Neuronal stem cell (in vitro differentiated cells): Measurements from ENCODE around the gene RASSF8.

ENCODE experiments used
- DNase-seq: peaks from one replicate; pipeline ENCODE4 v3.0.0-alpha.2; 2013; ENCODE audit warnings: low spot score
- H2AFZ ChIP-seq: one replicate; pipeline ENCODE4 v1.6.1; 2013; ENCODE audit warnings: mild to moderate bottlenecking, low read length, inconsistent platforms
- H2AK5ac ChIP-seq: 2 replicates; pipeline ENCODE4 v1.6.1; 2013; ENCODE audit warnings: low read depth, mild to moderate bottlenecking, inconsistent platforms, low read length, moderate library complexity, mixed read lengths
- H2BK120ac ChIP-seq: 2 replicates; pipeline ENCODE4 v1.6.1; 2013; ENCODE audit warnings: low read depth, mild to moderate bottlenecking, inconsistent platforms, low read length, moderate library complexity, mixed read lengths
- H2BK12ac ChIP-seq: one replicate; pipeline ENCODE4 v1.6.1; 2013; ENCODE audit warnings: low read length, inconsistent platforms
- H2BK15ac ChIP-seq: 2 replicates; pipeline ENCODE4 v1.6.1; 2013; ENCODE audit warnings: mild to moderate bottlenecking, low read length, inconsistent platforms, mixed read lengths
- H2BK5ac ChIP-seq: one replicate; pipeline ENCODE4 v1.6.1; 2013; ENCODE audit warnings: inconsistent platforms, mild to moderate bottlenecking, low read length, moderate library complexity
- H3K14ac ChIP-seq: one replicate; pipeline ENCODE4 v1.6.1; 2013; ENCODE audit warnings: low read length, inconsistent platforms
- H3K18ac ChIP-seq: 2 replicates; pipeline ENCODE4 v1.6.1; 2013; ENCODE audit warnings: low read length, inconsistent platforms
- H3K23ac ChIP-seq: 2 replicates; pipeline ENCODE4 v1.6.1; 2013; ENCODE audit warnings: low read depth, mild to moderate bottlenecking, mixed read lengths, low read length, inconsistent platforms; ENCODE audit not compliant: poor library complexity
- H3K27ac ChIP-seq: replicated peaks from 3 replicates; pipeline ENCODE4 v1.5.1; 2013; ENCODE audit warnings: low read length, inconsistent platforms
- H3K27me3 ChIP-seq, 3 experiments: 2 replicates each; pipeline ENCODE4 v1.6.1; 2013; ENCODE audit warnings: low read length in 3 of 3, mild to moderate bottlenecking in 2 of 3, inconsistent platforms in 1 of 3, low read depth in 1 of 3, mixed read lengths in 1 of 3, moderate library complexity in 1 of 3; ENCODE audit not compliant: control insufficient read depth in 3 of 3, insufficient read depth in 3 of 3
- H3K36me3 ChIP-seq, 2 donors: replicated peaks in 1 of 2; 2 replicates each; pipeline ENCODE4 v1.6.1; 2013; ENCODE audit warnings: low read length in 2 of 2; ENCODE audit not compliant: control insufficient read depth in 2 of 2, insufficient read depth in 2 of 2
- H3K4ac ChIP-seq: 2 replicates; pipeline ENCODE4 v1.6.1; 2013; ENCODE audit warnings: inconsistent platforms, mild to moderate bottlenecking, low read length, moderate library complexity
- H3K4me1 ChIP-seq, 2 donors: 1 replicate in 1 of 2; 2 replicates in 1 of 2; pipeline ENCODE4 v1.6.1; 2013; ENCODE audit warnings: low read length in 2 of 2, low read depth in 1 of 2; ENCODE audit not compliant: control insufficient read depth in 2 of 2, insufficient read depth in 1 of 2
- H3K4me2 ChIP-seq: one replicate; pipeline ENCODE4 v1.6.1; 2013; ENCODE audit warnings: mild to moderate bottlenecking, low read length, inconsistent platforms; ENCODE audit not compliant: insufficient read depth, poor library complexity, severe bottlenecking
- H3K4me3 ChIP-seq, 2 donors: 2 replicates each; pipeline ENCODE4 v1.5.1; 2013; ENCODE audit warnings: low read length in 2 of 2, mild to moderate bottlenecking in 2 of 2, inconsistent platforms in 1 of 2, moderate library complexity in 1 of 2
- H3K79me1 ChIP-seq: one replicate; pipeline ENCODE4 v1.6.1; 2013; ENCODE audit warnings: low read depth, mild to moderate bottlenecking, inconsistent platforms, low read length, moderate library complexity
- H3K9ac ChIP-seq: one replicate; pipeline ENCODE4 v1.6.1; 2013; ENCODE audit warnings: mild to moderate bottlenecking, low read depth, low read length, inconsistent platforms; ENCODE audit not compliant: poor library complexity
- H3K9me3 ChIP-seq, 2 donors: replicated peaks in 1 of 2; 2 replicates each; pipeline versions ENCODE3 to v1.6.1; 2013; ENCODE audit warnings: low read length in 2 of 2, mild to moderate bottlenecking in 2 of 2, inconsistent platforms in 1 of 2, low read depth in 1 of 2, mixed read lengths in 1 of 2, moderate library complexity in 1 of 2; ENCODE audit not compliant: control insufficient read depth in 2 of 2, insufficient read depth in 1 of 2
- H4K8ac ChIP-seq: one replicate; pipeline ENCODE4 v1.6.1; 2013; ENCODE audit warnings: low read depth, mild to moderate bottlenecking, inconsistent platforms, low read length, moderate library complexity
- H4K91ac ChIP-seq: one replicate; pipeline ENCODE4 v1.6.1; 2013; ENCODE audit warnings: low read length, low read depth, mild to moderate bottlenecking, inconsistent platforms; ENCODE audit not compliant: poor library complexity
- WGBS, 2 donors: extraction: QIAGEN DNeasy Blood & Tissue Kit; methylation state at CpG; one replicate each; pipeline ENCODE4 v1.1.7; 2013; ENCODE audit warnings: missing lambda C conversion rate in 2 of 2, mixed read lengths in 1 of 2; ENCODE audit not compliant: insufficient read length in 2 of 2, insufficient replicate concordance in 1 of 2; ENCODE audit errors: extremely low coverage in 2 of 2; 5-methylcytosine and 5-hydroxymethylcytosine counted together

Gene RASSF8

GRCh38 chr12:25960143-25960542 is 1.7 kb downstream of the RASSF8 start:
- H3K9me3 ChIP-seq, result peaks cover 4 to 13% of the 10 kb centered on the region in 2 donors
- no peak overlapping the region for H3K9ac ChIP-seq
- H2BK12ac ChIP-seq, result no peak overlapping the region
- no peak overlapping the region for H3K23ac ChIP-seq
- H3K27ac ChIP-seq, result no peak overlapping the region
- peaks cover 7 to 8% of the 10 kb centered on the region in 2 donors for H3K4me1 ChIP-seq
- H2AFZ ChIP-seq, result peak overlapping the region; percentile 92
- peak overlapping the region; percentile 72 for H3K4me2 ChIP-seq
- H3K14ac ChIP-seq, result no peak overlapping the region
- no peaks in the 10 kb centered on the region for H3K79me1 ChIP-seq
- H3K4me3 ChIP-seq, result peak overlapping the region; percentile 93 to 98
- peaks cover 4 to 23% of the 10 kb centered on the region in 2 donors for H3K36me3 ChIP-seq
- no peak overlapping the region for H4K8ac ChIP-seq
- H3K4ac ChIP-seq, result no peak overlapping the region
- no peak overlapping the region for H2BK15ac ChIP-seq
- no peaks in the 10 kb centered on the region for H3K27me3 ChIP-seq
- WGBS, 2 donors, result no CpG with 5 or more reads among the region's 5 CpGs
- no peak overlapping the region for H2AK5ac ChIP-seq
- H4K91ac ChIP-seq, result no peak overlapping the region
- H2BK120ac ChIP-seq, result no peak overlapping the region
- H2BK5ac ChIP-seq, result no peak overlapping the region
- H3K18ac ChIP-seq, result no peak overlapping the region
- DNase-seq, result no peak

DNA sequence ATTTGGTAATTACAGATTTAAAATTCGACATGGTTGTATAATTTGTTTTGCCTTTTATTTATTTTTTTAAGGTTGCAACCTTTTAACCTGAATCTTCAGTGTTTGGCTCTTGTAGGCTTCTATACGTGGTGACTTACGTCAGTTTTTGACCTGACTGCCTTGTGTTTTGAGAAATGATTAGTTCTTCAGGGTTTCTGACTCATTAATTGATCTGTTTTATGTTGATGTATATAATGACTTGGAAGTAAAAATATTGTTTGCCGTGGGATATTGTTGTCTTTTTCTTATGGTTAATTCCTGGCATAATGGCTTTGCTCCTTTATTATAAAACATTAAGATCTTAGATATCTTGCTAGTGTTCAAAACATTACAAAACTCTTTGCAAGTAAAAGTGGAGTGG is 2.5 kb downstream of the RASSF8 start:
- H3K4me1 ChIP-seq, result peaks cover 7 to 8% of the 10 kb centered on the region in 2 donors
- no peaks in the 10 kb centered on the region for H3K27me3 ChIP-seq
- H2BK15ac ChIP-seq, result no peak overlapping the region
- no peak overlapping the region for H3K4me2 ChIP-seq
- H3K18ac ChIP-seq, result no peak overlapping the region
- no peak overlapping the region for H3K9ac ChIP-seq
- H4K8ac ChIP-seq, result no peak overlapping the region
- no peak overlapping the region for H2BK12ac ChIP-seq
- no peak overlapping the region for H3K14ac ChIP-seq
- no peak overlapping the region for H2AFZ ChIP-seq
- H2AK5ac ChIP-seq, result no peak overlapping the region
- H4K91ac ChIP-seq, result no peak overlapping the region
- H2BK120ac ChIP-seq, result no peak overlapping the region
- peaks cover 4 to 17% of the 10 kb centered on the region in 2 donors for H3K36me3 ChIP-seq
- H3K27ac ChIP-seq, result no peak overlapping the region
- H2BK5ac ChIP-seq, result no peak overlapping the region
- peaks cover 2 to 13% of the 10 kb centered on the region in 2 donors for H3K9me3 ChIP-seq
- no peak for DNase-seq
- no CpG with 5 or more reads among the region's 4 CpGs for WGBS, 2 donors
- peaks cover 1% of the 10 kb centered on the region for H3K79me1 ChIP-seq
- no peak overlapping the region for H3K4ac ChIP-seq
- H3K23ac ChIP-seq, result no peak overlapping the region
- H3K4me3 ChIP-seq, result no peak overlapping the region

DNA sequence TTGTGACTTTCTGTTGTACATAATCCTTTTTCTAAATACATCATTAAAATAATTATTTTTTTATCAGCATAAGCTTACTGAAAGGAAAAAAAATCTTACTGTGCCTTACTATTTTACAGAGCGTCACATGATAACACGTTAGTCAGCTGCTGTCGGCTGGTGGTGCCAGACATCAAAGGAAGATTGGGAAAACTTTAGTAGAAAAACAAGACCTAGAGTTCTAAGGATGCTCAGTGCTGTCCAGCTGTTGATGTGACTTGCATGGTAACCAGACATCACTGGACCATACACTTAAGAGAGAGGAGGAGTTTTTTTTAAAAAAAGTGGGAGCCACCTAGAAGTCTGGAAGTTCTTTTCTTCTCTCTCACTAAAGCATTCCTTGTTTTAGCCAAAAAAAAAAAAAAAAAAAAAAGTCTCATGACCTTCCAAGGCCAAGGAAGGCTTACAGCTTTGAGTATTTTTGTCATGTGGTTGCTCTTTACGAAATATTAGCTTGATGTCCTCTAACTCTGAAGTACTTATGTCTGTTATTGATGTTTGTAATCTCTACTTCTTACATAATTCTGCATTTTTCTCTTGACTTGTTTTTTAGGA is 4.5 kb downstream of the RASSF8 start:
- Histone ChIP-seq H4K8ac (no peak overlapping the region), H2AFZ (no peak overlapping the region), H2BK12ac (no peak overlapping the region), H3K79me1 (peaks cover 1% of the 10 kb centered on the region), H3K18ac (no peak overlapping the region), H3K23ac (no peak overlapping the region), H3K4me3 (no peak overlapping the region), H3K9ac (no peak overlapping the region), H3K27me3 (no peaks in the 10 kb centered on the region), H3K36me3 (peaks cover 4 to 17% of the 10 kb centered on the region in 2 donors), H2BK15ac (no peak overlapping the region), H3K4me2 (no peak overlapping the region), H3K4me1 (peaks cover 8 to 9% of the 10 kb centered on the region in 2 donors), H3K14ac (no peak overlapping the region), H3K27ac (no peak overlapping the region), H4K91ac (no peak overlapping the region), H3K9me3 (peaks cover 2 to 13% of the 10 kb centered on the region in 2 donors), H2BK120ac (no peak overlapping the region), H3K4ac (no peak overlapping the region), H2BK5ac (no peak overlapping the region), H2AK5ac (no peak overlapping the region)
- DNase-seq, result no peak
- no CpG with 5 or more reads among the region's 4 CpGs for WGBS, 2 donors

DNA sequence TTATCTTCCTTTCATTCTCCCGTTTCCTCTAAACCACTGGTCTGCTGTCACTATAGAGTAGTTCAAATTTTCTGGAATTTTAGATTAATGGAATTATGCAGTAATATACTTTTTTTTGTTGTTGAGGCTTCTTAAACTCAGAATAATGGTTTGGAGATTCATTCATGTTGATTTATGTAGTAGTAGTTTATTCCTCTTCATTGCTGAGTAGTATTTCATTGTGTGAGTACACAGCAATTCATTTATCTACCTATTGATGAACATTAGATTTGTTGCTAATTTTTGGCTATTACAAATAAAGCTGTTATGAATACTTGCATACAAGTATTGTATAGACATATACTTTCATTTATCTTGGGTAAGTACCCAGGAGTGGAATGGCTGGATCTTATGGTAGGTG is 7.2 kb downstream of the RASSF8 start:
- Histone ChIP-seq H3K27me3 (no peaks in the 10 kb centered on the region), H3K79me1 (peaks cover 6% of the 10 kb centered on the region), H3K14ac (no peak overlapping the region), H4K91ac (no peak overlapping the region), H2BK5ac (no peak overlapping the region), H3K9ac (no peak overlapping the region), H3K4me2 (no peak overlapping the region), H3K36me3 (peaks cover 4 to 17% of the 10 kb centered on the region in 2 donors), H3K4me1 (peaks cover 4 to 10% of the 10 kb centered on the region in 2 donors), H2AK5ac (no peak overlapping the region), H2BK15ac (no peak overlapping the region), H2AFZ (no peak overlapping the region), H2BK12ac (no peak overlapping the region), H3K4ac (no peak overlapping the region), H2BK120ac (no peak overlapping the region), H3K27ac (no peak overlapping the region), H3K9me3 (peaks cover 2 to 13% of the 10 kb centered on the region in 2 donors), H4K8ac (no peak overlapping the region), H3K4me3 (no peak overlapping the region), H3K18ac (no peak overlapping the region), H3K23ac (no peak overlapping the region)
- DNase-seq, result no peak
- WGBS, 2 donors, result no CpG with 5 or more reads among the region's 1 CpG
